SK-N-SH (cell line): ENCODE data around the gene GTF3C1. TPM values are rescaled to one million over a fixed set of nuclear protein-coding genes. Genes with fewer than 3 reads are reported as not detected.

Experiments used
- CTCF ChIA-PET: fragments of 300-600, 350-600 bp; formaldehyde crosslinking; extraction: SDS; loops from one replicate; lab custom pipeline; 2021; lab: Yijun Ruan, JAX
- POLR2A ChIA-PET: fragments of 350-600 bp; sonication (Branson Sonifier 250); formaldehyde crosslinking; extraction: SDS; loops from one replicate; lab custom pipeline; 2020; ENCODE audit warnings: antibody characterized with exemption, inconsistent platforms; lab: Yijun Ruan, JAX
- DNase-seq: peaks from one replicate; pipeline ENCODE4 v3.0.0; 2012
- H2AFZ ChIP-seq: fragments of 200-600 bp; sonication (generic); 2 replicates; pipeline ENCODE4 v1.8.1; 2016; ENCODE audit warnings: antibody characterized with exemption, mild to moderate bottlenecking, low read depth
- H3F3A ChIP-seq: fragments of 200-600 bp; sonication (generic); replicated peaks from 2 replicates; pipeline ENCODE3; 2016; ENCODE audit warnings: antibody characterized with exemption, mild to moderate bottlenecking; ENCODE audit not compliant: insufficient read depth
- H3K27ac ChIP-seq, 2 experiments: fragments of 200-500 bp in 1 of 2; fragments of 200-600 bp in 1 of 2; sonication (Bioruptor generic) in 1 of 2; sonication (generic), shearing (Covaris generic) in 1 of 2; 2 replicates each; pipeline versions ENCODE4 v1.5.1 to v1.6.1; 2014 to 2016; ENCODE audit warnings: low read depth in 2 of 2, inconsistent platforms in 1 of 2, low read length in 1 of 2, mild to moderate bottlenecking in 1 of 2, mixed read lengths in 1 of 2
- H3K27me3 ChIP-seq: fragments of 200-600 bp; sonication (generic), shearing (Covaris generic); 2 replicates; pipeline ENCODE4 v1.6.1; 2016; ENCODE audit warnings: mixed run types; ENCODE audit not compliant: insufficient read depth
- H3K36me3 ChIP-seq, 2 experiments: fragments of 200-500 bp in 1 of 2; fragments of 200-600 bp in 1 of 2; sonication (Bioruptor generic) in 1 of 2; sonication (generic) in 1 of 2; replicated peaks in 1 of 2; 2 replicates each; pipeline versions ENCODE3 to v1.5.1; 2014 to 2016; ENCODE audit warnings: low read length in 1 of 2, mild to moderate bottlenecking in 1 of 2; ENCODE audit not compliant: insufficient read depth in 2 of 2, control insufficient read depth in 1 of 2
- H3K4me1 ChIP-seq, 2 experiments: fragments of 200-500 bp in 1 of 2; fragments of 200-600 bp in 1 of 2; sonication (Bioruptor generic) in 1 of 2; sonication (generic), shearing (Covaris generic) in 1 of 2; 2 replicates each; pipeline versions ENCODE4 v1.5.1 to v1.6.1; 2014 to 2016; ENCODE audit warnings: low read depth in 1 of 2, low read length in 1 of 2, mixed run types in 1 of 2; ENCODE audit not compliant: insufficient read depth in 2 of 2, control insufficient read depth in 1 of 2
- H3K4me2 ChIP-seq: fragments of 200-600 bp; sonication (generic), shearing (Covaris generic); 2 replicates; pipeline ENCODE4 v1.6.1; 2017; ENCODE audit warnings: mixed run types
- H3K4me3 ChIP-seq, 2 experiments: fragments of 200-500 bp in 1 of 2; fragments of 200-600 bp in 1 of 2; sonication (Bioruptor generic) in 1 of 2; sonication (generic), shearing (Covaris generic) in 1 of 2; 2 replicates each; pipeline versions ENCODE4 v1.5.1 to v1.8.1; 2014 to 2016; ENCODE audit warnings: low read depth in 2 of 2, inconsistent platforms in 1 of 2, low read length in 1 of 2, mild to moderate bottlenecking in 1 of 2, mixed read lengths in 1 of 2, moderate library complexity in 1 of 2
- H3K79me2 ChIP-seq: fragments of 200-600 bp; sonication (generic); 2 replicates; pipeline ENCODE4 v1.8.1; 2017; ENCODE audit warnings: mild to moderate bottlenecking; ENCODE audit not compliant: insufficient read depth
- H3K9ac ChIP-seq: fragments of 200-600 bp; sonication (generic); 2 replicates; pipeline ENCODE4 v1.6.1; 2017; ENCODE audit warnings: mixed run types
- H3K9me2 ChIP-seq: fragments of 200-600 bp; sonication (generic); 2 replicates; pipeline ENCODE4 v1.6.1; 2017; ENCODE audit warnings: mixed run types
- H3K9me3 ChIP-seq: fragments of 200-600 bp; sonication (generic); 2 replicates; pipeline ENCODE4 v1.6.1; 2017; ENCODE audit warnings: mixed run types, mild to moderate bottlenecking, moderate library complexity
- H4K20me1 ChIP-seq: fragments of 200-600 bp; sonication (generic); 2 replicates; pipeline ENCODE4 v1.6.1; 2017; ENCODE audit warnings: mild to moderate bottlenecking, mixed run types; ENCODE audit not compliant: insufficient read depth
- FOSL2 ChIP-seq: IDR thresholded peaks from 2 replicates; pipeline ENCODE4 v1.4.0; 2012; ENCODE audit warnings: low read depth, mild to moderate bottlenecking, moderate library complexity, borderline replicate concordance
- GABPA ChIP-seq: IDR thresholded peaks from 2 replicates; pipeline ENCODE4 v1.4.0; 2012; ENCODE audit warnings: low read depth, mild to moderate bottlenecking
- JUND ChIP-seq: IDR thresholded peaks from 2 replicates; pipeline ENCODE4 v1.4.0; 2012
- TCF12 ChIP-seq: IDR thresholded peaks from 2 replicates; pipeline ENCODE4 v1.4.0; 2012
- WGBS: methylation state at CpG from one replicate; pipeline ENCODE4 v1.1.6; 2017; ENCODE audit warnings: low lambda C conversion rate; 5-methylcytosine and 5-hydroxymethylcytosine counted together
- polyA plus RNA-seq, 3 experiments: library from polyadenylated mRNA; depleted of rRNA; stranded (reverse); fragments of >200 nt; gene quantifications; 2 replicates each; pipeline ENCODE4 v1.2.3, GENCODE V29; 2012
- TF ChIP-seq, protein P1 (sequence below): fragments of 150-350 bp; IDR thresholded peaks from 2 replicates; pipeline ENCODE4 v1.6.1; 2017; ENCODE audit warnings: antibody characterized with exemption, low read length, low read depth, borderline replicate concordance
- TF ChIP-seq, protein P2 (sequence below): IDR thresholded peaks from 2 replicates; pipeline ENCODE4; 2012

Gene GTF3C1
- polyA plus RNA-seq, 1 of the 3 experiments (the other 2 are of a cell fraction), result 47.2 TPM

DNA sequence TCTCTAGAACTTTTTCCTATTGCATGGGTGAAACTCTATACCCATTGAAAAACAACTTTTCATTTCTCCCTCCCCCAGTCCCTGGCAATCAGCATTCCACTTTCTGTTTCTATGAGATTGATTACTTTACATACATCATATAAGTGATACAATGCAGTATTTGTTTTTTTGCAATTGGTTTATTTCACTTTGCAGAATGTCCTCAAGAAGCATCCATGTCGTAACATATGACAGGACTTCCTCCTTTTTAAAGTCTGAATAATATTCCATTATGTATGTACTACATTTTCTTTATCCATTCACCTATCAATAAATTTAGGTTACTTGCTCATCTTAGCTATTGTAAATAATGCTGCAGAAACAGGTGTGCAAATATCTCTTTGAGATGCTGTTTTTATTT lies 139.0 kb downstream of the GTF3C1 start:
- POLR2A ChIA-PET, result no interaction called here
- CTCF ChIA-PET, result interaction anchor here (0.6 to 1.1 kb wide), 2 partner anchors 10 to 37 kb away, joined by 3 to 4 read pairs; no protein-coding TSS in a partner anchor

More for the DNA sequence above, 139.0 kb downstream of the GTF3C1 start:
- H3K4me2 ChIP-seq, result no peak overlapping the region
- peaks cover 16% of the 10 kb centered on the region for H3F3A ChIP-seq
- H3K9ac ChIP-seq, result no peak overlapping the region
- no peaks in the 10 kb centered on the region for H3K9me2 ChIP-seq
- H3K4me1 ChIP-seq, result peaks cover 0 to 10% of the 10 kb centered on the region in 2 experiments; a peak in 1 of 4 replicates
- no peaks in the 10 kb centered on the region for H4K20me1 ChIP-seq
- H3K27ac ChIP-seq, result no peak overlapping the region
- peaks cover 0 to 9% of the 10 kb centered on the region in 2 experiments for H3K36me3 ChIP-seq
- no peak for TF ChIP-seq TCF12
- TF ChIP-seq JUND, result no peak
- TF ChIP-seq GABPA, result no peak
- TF ChIP-seq, protein P1, sequence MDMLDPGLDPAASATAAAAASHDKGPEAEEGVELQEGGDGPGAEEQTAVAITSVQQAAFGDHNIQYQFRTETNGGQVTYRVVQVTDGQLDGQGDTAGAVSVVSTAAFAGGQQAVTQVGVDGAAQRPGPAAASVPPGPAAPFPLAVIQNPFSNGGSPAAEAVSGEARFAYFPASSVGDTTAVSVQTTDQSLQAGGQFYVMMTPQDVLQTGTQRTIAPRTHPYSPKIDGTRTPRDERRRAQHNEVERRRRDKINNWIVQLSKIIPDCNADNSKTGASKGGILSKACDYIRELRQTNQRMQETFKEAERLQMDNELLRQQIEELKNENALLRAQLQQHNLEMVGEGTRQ, result no peak
- no peak for TF ChIP-seq FOSL2
- TF ChIP-seq, protein P2, sequence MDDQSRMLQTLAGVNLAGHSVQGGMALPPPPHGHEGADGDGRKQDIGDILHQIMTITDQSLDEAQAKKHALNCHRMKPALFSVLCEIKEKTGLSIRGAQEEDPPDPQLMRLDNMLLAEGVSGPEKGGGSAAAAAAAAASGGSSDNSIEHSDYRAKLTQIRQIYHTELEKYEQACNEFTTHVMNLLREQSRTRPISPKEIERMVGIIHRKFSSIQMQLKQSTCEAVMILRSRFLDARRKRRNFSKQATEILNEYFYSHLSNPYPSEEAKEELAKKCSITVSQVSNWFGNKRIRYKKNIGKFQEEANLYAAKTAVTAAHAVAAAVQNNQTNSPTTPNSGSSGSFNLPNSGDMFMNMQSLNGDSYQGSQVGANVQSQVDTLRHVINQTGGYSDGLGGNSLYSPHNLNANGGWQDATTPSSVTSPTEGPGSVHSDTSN, result no peak
- TF ChIP-seq, all 33 proteins: peak for 0
- H3K27me3 ChIP-seq, result no peaks in the 10 kb centered on the region
- peaks cover 8% of the 10 kb centered on the region; the same call in 1 of the 2 replicates for H3K9me3 ChIP-seq
- no peak overlapping the region for H3K4me3 ChIP-seq
- 40% methylated on average over 1 of the region's 1 CpG for WGBS
- no peak overlapping the region for H2AFZ ChIP-seq
- no peaks in the 10 kb centered on the region for H3K79me2 ChIP-seq
- DNase-seq, result no peak

Other genes starting within 250 kb of the GTF3C1 start
- gene IL4R, start 235.9 kb downstream of the GTF3C1 start, polyA plus RNA-seq (2012; rRNA removed), result 16.1 and 16.4 TPM in 2 replicates
- 0.13 TPM in 2 replicates for gene IL21R, start 147.7 kb downstream of the GTF3C1 start, polyA plus RNA-seq (2012; rRNA removed)
- 25.5 and 28.6 TPM in 2 replicates for gene KATNIP, start 231 bp upstream of the GTF3C1 start, polyA plus RNA-seq (2012; rRNA removed)